ENCODE data around the gene RAMACL.

Gene RAMACL

DNA sequence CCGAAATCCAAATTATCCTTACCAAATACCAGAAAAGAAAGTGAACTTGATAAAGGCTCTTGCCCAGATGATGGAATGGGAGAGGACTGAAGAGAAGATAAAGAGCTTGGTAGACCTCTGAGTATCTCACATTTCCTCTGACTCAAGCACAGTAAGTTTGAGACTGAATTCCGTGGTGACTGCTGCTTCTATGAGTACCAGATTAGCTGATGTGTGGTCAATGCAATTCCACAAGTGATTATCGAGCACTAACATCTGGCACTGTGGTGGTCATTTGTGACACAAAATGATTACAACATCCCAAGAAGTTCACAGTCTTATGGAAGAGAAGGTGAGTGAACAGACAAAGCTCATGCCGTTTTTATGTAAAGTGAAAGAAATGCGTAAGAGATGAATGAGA lies 43.1 kb upstream of the RAMACL start:
- no peak overlapping the region for H3K4me3 ChIP-seq (ENCODE audit: control insufficient read depth, low read depth, low read length)

DNA sequence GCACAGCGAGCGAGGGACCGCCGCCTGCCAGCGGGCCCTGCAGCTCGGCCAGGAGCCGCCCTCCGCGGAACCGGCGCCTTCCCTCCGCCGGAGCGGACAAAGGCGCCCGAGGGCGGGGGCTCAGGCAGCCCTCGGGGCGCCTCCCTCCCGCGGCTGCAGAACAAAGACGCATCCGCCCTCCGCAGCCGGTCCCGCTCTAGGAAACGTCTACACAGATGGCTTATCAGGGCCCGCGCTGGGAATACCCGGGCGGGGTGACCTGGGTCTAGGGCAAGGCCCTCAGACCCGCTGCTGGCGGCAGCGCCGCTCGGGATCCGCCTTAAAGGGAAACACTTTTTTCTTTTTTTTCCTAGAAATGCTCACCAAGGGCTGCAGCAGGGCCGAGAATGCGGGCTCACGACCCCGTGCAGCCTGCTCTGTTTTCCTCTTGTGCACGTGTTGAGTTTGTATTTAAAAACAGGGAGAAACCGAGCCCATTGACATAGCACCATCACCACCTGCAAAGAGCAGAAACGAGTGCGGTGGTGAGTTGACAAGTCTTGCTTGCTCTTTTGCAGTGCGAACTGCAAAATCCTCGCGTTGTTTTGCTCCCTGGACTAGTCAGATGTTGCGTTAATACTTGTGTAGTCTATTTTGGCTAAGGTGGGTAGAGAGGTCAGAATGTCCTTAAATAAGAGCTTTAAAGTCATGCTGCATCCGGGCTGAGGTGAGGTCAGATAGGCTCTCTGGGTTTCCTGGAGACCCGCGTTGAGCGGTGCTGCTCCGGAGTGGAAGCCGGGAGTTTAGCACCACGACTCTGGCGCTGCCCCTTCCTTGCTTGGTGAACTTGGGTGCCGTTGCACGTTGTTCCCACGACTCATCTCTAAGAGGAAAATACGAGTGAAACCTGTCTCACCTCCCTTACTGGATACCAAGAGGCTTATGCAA lies 41.7 kb upstream of the RAMACL start:
- DNase-seq (ENCODE audit: low read depth): peak; percentile 61

More for the DNA sequence above, 43.1 kb upstream of the RAMACL start:
- DNase-seq (ENCODE audit: low read depth): peak; percentile 91
- TF ChIP-seq, protein P1, sequence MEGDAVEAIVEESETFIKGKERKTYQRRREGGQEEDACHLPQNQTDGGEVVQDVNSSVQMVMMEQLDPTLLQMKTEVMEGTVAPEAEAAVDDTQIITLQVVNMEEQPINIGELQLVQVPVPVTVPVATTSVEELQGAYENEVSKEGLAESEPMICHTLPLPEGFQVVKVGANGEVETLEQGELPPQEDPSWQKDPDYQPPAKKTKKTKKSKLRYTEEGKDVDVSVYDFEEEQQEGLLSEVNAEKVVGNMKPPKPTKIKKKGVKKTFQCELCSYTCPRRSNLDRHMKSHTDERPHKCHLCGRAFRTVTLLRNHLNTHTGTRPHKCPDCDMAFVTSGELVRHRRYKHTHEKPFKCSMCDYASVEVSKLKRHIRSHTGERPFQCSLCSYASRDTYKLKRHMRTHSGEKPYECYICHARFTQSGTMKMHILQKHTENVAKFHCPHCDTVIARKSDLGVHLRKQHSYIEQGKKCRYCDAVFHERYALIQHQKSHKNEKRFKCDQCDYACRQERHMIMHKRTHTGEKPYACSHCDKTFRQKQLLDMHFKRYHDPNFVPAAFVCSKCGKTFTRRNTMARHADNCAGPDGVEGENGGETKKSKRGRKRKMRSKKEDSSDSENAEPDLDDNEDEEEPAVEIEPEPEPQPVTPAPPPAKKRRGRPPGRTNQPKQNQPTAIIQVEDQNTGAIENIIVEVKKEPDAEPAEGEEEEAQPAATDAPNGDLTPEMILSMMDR (conservative IDR thresholded peaks at IDR 0.05; ENCODE audit: control insufficient read depth, insufficient read depth, low read depth, low read length): no peak

DNA sequence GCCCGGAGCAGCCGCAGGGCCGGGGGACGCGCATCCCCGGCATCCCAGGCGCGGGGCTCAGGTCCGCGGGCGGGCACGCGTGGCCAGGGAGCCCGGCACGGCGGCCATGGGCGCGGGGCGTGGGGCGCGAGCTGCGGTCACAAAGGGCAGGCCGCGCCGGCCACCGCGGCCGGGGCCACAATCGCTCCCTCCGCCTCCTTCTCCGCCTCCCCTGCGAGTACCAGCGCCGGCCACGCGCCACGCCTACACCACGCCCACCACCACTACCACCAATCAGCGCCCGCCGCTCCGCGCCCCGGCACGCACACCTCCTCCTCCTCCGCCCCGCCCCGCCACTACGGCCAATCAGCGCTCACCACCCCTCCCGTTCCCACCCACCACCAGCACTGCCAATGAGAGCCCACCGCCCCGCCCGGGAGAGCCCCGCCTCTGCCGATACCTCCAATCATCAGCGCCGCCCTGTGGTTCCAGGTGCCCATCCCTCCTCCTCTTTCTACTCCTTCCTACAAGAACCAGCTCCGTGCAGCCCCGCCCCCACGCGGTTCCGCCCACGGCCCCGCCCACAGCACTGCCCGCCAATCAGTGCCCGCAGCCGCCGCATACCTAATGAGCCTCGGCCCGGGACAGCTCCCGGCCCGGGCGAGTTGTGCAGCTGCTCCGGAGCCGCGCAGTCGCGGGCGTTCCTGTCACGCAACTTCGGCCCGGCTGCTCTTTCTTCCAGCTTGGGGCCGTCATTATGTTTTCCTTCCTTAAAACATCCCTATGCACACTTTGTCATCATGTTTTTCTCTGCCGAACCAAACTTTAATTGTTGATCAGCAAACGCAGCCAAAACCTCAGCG lies 40.8 kb upstream of the RAMACL start, which contains the start of gene RPS6KA2:
Gene RPS6KA2 (minus strand): TSS at position 219 of the 842 bp plus-strand sequence. CDS start 232 bp downstream, outside the sequence.
- peak within 1 kb of the TSS; percentile 90 for H3K4me3 ChIP-seq (ENCODE audit: control insufficient read depth, low read depth, low read length)
- TF ChIP-seq, protein P1 (conservative IDR thresholded peaks at IDR 0.05; ENCODE audit: control insufficient read depth, insufficient read depth, low read depth, low read length): no peak
- peak; percentile 99 for DNase-seq (ENCODE audit: low read depth)

More for the DNA sequence above, 41.7 kb upstream of the RAMACL start:
- H3K4me3 ChIP-seq (ENCODE audit: control insufficient read depth, low read depth, low read length): peak overlapping the region; percentile 59
- TF ChIP-seq, protein P1 (conservative IDR thresholded peaks at IDR 0.05; ENCODE audit: control insufficient read depth, insufficient read depth, low read depth, low read length): no peak

DNA sequence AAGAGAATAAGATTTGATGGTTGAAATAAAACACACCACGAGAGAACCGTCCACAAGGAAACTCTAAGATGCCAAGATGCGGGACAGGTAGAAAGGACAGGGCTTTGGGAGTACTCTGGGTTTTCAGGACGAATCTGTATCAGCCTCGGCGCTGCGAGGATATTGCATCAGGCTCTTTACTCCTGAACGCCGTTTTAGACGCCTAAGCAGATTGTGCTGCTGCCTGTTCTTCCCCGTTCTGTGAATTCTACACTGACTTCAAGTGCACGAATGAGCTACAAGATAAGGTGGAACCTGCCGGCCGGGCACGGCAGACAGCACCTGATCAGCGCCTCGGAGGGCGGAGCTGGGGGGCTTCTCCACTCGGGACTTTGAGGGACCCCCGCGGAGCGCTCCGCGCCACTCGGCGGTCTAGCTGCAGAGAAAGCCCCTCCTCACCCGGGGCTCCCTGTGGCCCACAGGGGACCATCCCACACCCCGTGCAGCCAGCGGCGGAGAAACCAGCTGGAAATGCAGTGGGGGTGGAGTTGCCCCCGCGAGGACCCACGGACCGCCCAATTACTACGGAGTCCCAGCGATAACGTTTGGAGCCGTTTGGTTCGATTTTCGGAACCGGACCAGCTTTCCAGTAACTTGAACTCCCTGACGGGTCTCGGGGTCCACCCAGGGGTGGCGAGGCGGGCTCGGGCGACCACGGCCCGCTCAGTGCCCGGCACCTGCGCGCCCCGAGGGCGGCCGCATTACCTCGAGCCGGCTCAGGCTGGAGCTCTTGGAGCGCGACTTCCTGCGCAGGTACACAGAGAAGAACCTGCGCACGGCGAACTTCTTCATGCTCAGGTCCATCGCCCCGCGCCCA lies 39.9 kb upstream of the RAMACL start:
- H3K4me3 ChIP-seq (ENCODE audit: control insufficient read depth, low read depth, low read length): peak overlapping the region; percentile 90
- TF ChIP-seq, protein P1 (conservative IDR thresholded peaks at IDR 0.05; ENCODE audit: control insufficient read depth, insufficient read depth, low read depth, low read length): no peak
- DNase-seq (ENCODE audit: low read depth): peak; percentile 37

DNA sequence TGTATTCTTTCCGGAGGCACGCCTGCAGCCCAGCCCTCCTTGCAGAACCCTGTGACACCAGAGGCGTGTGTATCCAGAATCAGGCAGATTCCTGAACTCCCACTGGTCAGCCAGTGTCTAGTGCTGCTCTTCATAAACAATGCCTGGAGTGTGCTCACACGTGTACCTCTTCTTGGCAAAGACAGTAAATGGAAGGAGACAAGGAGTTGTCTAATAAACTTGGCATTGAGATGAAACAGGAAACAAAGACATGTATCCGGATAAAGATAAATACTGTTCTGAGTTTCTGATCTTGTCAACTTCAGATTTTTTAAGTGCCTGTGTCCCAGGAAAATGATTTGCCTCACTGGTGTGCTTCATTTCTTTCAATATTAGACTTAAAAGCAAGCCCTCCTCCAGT lies 38.9 kb upstream of the RAMACL start:
- H3K4me3 ChIP-seq (ENCODE audit: control insufficient read depth, low read depth, low read length): peak overlapping the region; percentile 90
- TF ChIP-seq, protein P1 (conservative IDR thresholded peaks at IDR 0.05; ENCODE audit: control insufficient read depth, insufficient read depth, low read depth, low read length): no peak

DNA sequence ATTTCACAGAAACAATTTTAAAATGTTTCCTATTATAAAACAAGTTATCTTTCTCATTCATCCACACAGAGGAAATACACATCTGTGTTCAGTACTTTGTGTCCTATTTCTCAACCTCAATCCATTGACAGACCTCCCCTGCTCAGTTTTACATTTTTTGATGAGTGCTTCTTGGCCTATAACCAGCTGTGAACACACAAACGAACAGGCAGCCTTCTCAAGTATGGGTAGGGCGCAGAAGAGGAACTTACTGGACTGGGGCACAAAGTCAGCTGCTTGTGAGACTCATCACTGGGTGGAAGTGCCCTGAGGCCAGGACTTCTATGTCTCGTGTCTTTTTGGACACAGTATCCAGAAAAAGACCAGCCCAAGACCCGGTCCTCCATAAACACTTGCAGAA lies 37.8 kb upstream of the RAMACL start:
- TF ChIP-seq, protein P1 (conservative IDR thresholded peaks at IDR 0.05; ENCODE audit: control insufficient read depth, insufficient read depth, low read depth, low read length): no peak
- DNase-seq (ENCODE audit: low read depth): peak; percentile 97
- H3K4me3 ChIP-seq (ENCODE audit: control insufficient read depth, low read depth, low read length): no peak overlapping the region

More for the DNA sequence above, 38.9 kb upstream of the RAMACL start:
- DNase-seq (ENCODE audit: low read depth): peak; percentile 87
